ENCODE measurements around the gene AQP12B.

GRCh38 chr2:240727913-240728312, 45.2 kb upstream of the AQP12B start:
- TF ChIP-seq SUZ12 (IDR thresholded peaks at IDR 0.05; ENCODE audit: extremely low read depth, insufficient read depth, insufficient read length) (no peak), ZNF274 (IDR thresholded peaks at IDR 0.05; ENCODE audit: low read depth, low read length) (no peak), YY1 (IDR thresholded peaks at IDR 0.05; ENCODE audit: insufficient read depth, insufficient read length) (no peak)
